Placental epithelial cell (primary cell): ENCODE results near the gene SLC6A11. TPM values are rescaled to one million over a fixed set of nuclear protein-coding genes. Genes with fewer than 3 reads are reported as not detected.

Source experiments
- total RNA-seq: library from RNA; depleted of rRNA; stranded (reverse); fragments of >200 nt; gene quantifications from 2 replicates; pipeline ENCODE4 v1.2.3, GENCODE V29; 2012

The SLC6A11 gene
- total RNA-seq: not detected in 2 replicates

GRCh38 chr3:10816019-10816862, at the start of gene SLC6A11:
Gene SLC6A11, plus strand, starts transcription at chr3:10816228. Its CDS starts 38 bp downstream, at chr3:10816266.

Other genes starting within 250 kb of the SLC6A11 start
- gene SLC6A1, start 176.5 kb downstream of the SLC6A11 start, total RNA-seq: not detected in 2 replicates